Panc1 (cell line): ENCODE results near the gene TSPAN15. TPM values are rescaled to one million over a fixed set of nuclear protein-coding genes. Genes with fewer than 3 reads are reported as not detected.

ENCODE experiments used
- ATAC-seq: fragments of 200-7000 bp; cut with Tn5 transposase; 2 replicates; pipeline ENCODE4 v1.9.1; 2020; ENCODE audit warnings: mild to moderate bottlenecking, moderate library complexity
- BruUV-seq: library from RNA; stranded (reverse); fragments of 400-500 nt; replicated peaks from 2 replicates; lab custom pipeline; 2021; lab: Mats Ljungman, UMichigan
- CTCF ChIA-PET: fragments of 300-600 bp; sonication (Branson Sonifier 250); formaldehyde crosslinking; loops from one replicate; lab custom pipeline; 2022; ENCODE audit warnings: antibody characterized with exemption; lab: Charles Lee
- POLR2A ChIA-PET: fragments of 300-600 bp; sonication (Branson Sonifier 250); formaldehyde crosslinking; loops from one replicate; lab custom pipeline; 2022; ENCODE audit warnings: antibody characterized with exemption; lab: Charles Lee
- DNase-seq: peaks from one replicate; pipeline ENCODE4 v3.0.0-alpha.2; 2010; ENCODE audit warnings: low read depth, low spot score
- H3K27ac ChIP-seq: 2 replicates; pipeline ENCODE4 v1.5.1; 2011; ENCODE audit warnings: mild to moderate bottlenecking, low read length, inconsistent platforms
- H3K27me3 ChIP-seq: fragments of 200-500 bp; sonication (Bioruptor generic); 2 replicates; pipeline ENCODE4 v1.6.0; 2014; ENCODE audit warnings: low read length, inconsistent platforms; ENCODE audit not compliant: control insufficient read depth, insufficient read depth
- H3K36me3 ChIP-seq: fragments of 200-500 bp; sonication (Bioruptor generic); 2 replicates; pipeline ENCODE4 v1.5.1; 2014; ENCODE audit warnings: inconsistent platforms, mild to moderate bottlenecking, low read length, moderate library complexity; ENCODE audit not compliant: control insufficient read depth, insufficient read depth
- H3K4me1 ChIP-seq: 2 replicates; pipeline ENCODE4 v1.5.1; 2011; ENCODE audit warnings: inconsistent platforms, mild to moderate bottlenecking, low read length, moderate library complexity; ENCODE audit not compliant: control insufficient read depth, insufficient read depth
- H3K4me3 ChIP-seq, 2 experiments: 2 replicates each; pipeline ENCODE4 v1.5.1; 2011 to 2012; ENCODE audit warnings: low read depth in 2 of 2, low read length in 2 of 2, mild to moderate bottlenecking in 2 of 2, inconsistent platforms in 1 of 2, moderate library complexity in 1 of 2
- H3K9me3 ChIP-seq: fragments of 200-500 bp; sonication (Bioruptor generic); 2 replicates; pipeline ENCODE4 v1.5.1; 2014; ENCODE audit warnings: low read depth, mild to moderate bottlenecking, inconsistent platforms, low read length, moderate library complexity; ENCODE audit not compliant: control insufficient read depth, insufficient read depth
- POLR2AphosphoS5 ChIP-seq: IDR thresholded peaks from 2 replicates; pipeline ENCODE4 v1.6.1; 2012; ENCODE audit warnings: mild to moderate bottlenecking, low read depth, low read length, moderate library complexity
- SIN3A ChIP-seq: IDR thresholded peaks from 2 replicates; pipeline ENCODE4 v1.6.1; 2012; ENCODE audit warnings: low read depth, mild to moderate bottlenecking, low read length, moderate library complexity, borderline replicate concordance; ENCODE audit not compliant: insufficient read depth
- TCF7L2 ChIP-seq: IDR thresholded peaks from 2 replicates; pipeline ENCODE4 v1.6.1; 2011; ENCODE audit warnings: mild to moderate bottlenecking, low read depth, low read length, inconsistent platforms
- in situ Hi-C: cut with HindIII; loops from 2 replicates; pipeline ENCODE4 v1.10.0; 2016; ENCODE audit warnings: low sequenced_read_pairs, low pct_unique_long_range_greater_than_20kb
- intact Hi-C: fragments of 100-400 bp; cut with micrococcal nuclease; formaldehyde crosslinking; loops from one replicate; pipeline ENCODE4 v1.10.0; 2022; ENCODE audit not compliant: unreplicated experiment
- total RNA-seq: library from RNA; stranded (reverse); gene quantifications from one replicate; pipeline ENCODE4 v1.2.1, GENCODE V29; 2021; ENCODE audit not compliant: unreplicated experiment
- TF ChIP-seq, protein P1 (sequence below): fragments of 450-650 bp; IDR thresholded peaks from 2 replicates; pipeline ENCODE4 v1.5.1; 2017; ENCODE audit warnings: mild to moderate bottlenecking
- TF ChIP-seq, protein P2 (sequence below), 2 experiments: IDR thresholded peaks; 2 replicates each; pipeline ENCODE4 v1.6.1; 2011 to 2012; ENCODE audit warnings: low read depth in 2 of 2, control low read depth in 1 of 2, low read length in 1 of 2, mild to moderate bottlenecking in 1 of 2, moderate library complexity in 1 of 2; ENCODE audit not compliant: insufficient read depth in 1 of 2

The TSPAN15 gene
- total RNA-seq, 1 experiment from 2014 or later = 199 TPM

DNA sequence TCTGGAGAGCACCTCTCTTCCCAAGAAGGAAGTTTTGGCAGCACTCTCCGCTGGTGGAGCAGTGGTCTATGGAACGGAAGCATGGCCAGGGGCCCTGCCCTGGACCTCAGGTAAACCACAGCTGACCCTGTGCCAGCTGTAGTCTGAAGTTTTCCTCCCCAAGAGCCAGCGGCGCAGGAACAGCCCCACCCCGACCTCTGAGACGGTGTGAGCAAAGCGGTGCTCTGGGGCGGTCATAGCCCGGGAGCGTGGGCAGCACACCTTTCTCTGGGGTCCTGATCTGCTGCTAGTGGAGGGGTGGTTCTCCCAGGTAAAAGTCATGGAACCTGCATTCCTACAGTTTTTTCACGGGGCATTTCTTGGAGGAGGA, 52.6 kb downstream of the TSPAN15 start:
- Histone ChIP-seq H3K4me1 (peaks cover 18% of the 10 kb centered on the region), H3K36me3 (no peaks in the 10 kb centered on the region), H3K27ac (no peak overlapping the region), H3K4me3 (no peak overlapping the region), H3K27me3 (no peaks in the 10 kb centered on the region), H3K9me3 (no peaks in the 10 kb centered on the region)
- BruUV-seq = no TSS peak
- ChIA-PET CTCF (no interaction called here), POLR2A (no interaction called here)
- DNase-seq = no peak
- TF ChIP-seq TCF7L2 (no peak), SIN3A (no peak), POLR2AphosphoS5 (no peak)
- TF ChIP-seq, protein P1, sequence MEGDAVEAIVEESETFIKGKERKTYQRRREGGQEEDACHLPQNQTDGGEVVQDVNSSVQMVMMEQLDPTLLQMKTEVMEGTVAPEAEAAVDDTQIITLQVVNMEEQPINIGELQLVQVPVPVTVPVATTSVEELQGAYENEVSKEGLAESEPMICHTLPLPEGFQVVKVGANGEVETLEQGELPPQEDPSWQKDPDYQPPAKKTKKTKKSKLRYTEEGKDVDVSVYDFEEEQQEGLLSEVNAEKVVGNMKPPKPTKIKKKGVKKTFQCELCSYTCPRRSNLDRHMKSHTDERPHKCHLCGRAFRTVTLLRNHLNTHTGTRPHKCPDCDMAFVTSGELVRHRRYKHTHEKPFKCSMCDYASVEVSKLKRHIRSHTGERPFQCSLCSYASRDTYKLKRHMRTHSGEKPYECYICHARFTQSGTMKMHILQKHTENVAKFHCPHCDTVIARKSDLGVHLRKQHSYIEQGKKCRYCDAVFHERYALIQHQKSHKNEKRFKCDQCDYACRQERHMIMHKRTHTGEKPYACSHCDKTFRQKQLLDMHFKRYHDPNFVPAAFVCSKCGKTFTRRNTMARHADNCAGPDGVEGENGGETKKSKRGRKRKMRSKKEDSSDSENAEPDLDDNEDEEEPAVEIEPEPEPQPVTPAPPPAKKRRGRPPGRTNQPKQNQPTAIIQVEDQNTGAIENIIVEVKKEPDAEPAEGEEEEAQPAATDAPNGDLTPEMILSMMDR = no peak
- TF ChIP-seq, protein P2, sequence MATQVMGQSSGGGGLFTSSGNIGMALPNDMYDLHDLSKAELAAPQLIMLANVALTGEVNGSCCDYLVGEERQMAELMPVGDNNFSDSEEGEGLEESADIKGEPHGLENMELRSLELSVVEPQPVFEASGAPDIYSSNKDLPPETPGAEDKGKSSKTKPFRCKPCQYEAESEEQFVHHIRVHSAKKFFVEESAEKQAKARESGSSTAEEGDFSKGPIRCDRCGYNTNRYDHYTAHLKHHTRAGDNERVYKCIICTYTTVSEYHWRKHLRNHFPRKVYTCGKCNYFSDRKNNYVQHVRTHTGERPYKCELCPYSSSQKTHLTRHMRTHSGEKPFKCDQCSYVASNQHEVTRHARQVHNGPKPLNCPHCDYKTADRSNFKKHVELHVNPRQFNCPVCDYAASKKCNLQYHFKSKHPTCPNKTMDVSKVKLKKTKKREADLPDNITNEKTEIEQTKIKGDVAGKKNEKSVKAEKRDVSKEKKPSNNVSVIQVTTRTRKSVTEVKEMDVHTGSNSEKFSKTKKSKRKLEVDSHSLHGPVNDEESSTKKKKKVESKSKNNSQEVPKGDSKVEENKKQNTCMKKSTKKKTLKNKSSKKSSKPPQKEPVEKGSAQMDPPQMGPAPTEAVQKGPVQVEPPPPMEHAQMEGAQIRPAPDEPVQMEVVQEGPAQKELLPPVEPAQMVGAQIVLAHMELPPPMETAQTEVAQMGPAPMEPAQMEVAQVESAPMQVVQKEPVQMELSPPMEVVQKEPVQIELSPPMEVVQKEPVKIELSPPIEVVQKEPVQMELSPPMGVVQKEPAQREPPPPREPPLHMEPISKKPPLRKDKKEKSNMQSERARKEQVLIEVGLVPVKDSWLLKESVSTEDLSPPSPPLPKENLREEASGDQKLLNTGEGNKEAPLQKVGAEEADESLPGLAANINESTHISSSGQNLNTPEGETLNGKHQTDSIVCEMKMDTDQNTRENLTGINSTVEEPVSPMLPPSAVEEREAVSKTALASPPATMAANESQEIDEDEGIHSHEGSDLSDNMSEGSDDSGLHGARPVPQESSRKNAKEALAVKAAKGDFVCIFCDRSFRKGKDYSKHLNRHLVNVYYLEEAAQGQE (IDR thresholded peaks at IDR 0.05; ENCODE audit: insufficient read depth in 1 of 2, low read depth in 2 of 2, low read length in 1 of 2) = no peak
- no peak for ATAC-seq
- in situ Hi-C loops = no loop called here
- intact Hi-C loops = no loop called here

DNA sequence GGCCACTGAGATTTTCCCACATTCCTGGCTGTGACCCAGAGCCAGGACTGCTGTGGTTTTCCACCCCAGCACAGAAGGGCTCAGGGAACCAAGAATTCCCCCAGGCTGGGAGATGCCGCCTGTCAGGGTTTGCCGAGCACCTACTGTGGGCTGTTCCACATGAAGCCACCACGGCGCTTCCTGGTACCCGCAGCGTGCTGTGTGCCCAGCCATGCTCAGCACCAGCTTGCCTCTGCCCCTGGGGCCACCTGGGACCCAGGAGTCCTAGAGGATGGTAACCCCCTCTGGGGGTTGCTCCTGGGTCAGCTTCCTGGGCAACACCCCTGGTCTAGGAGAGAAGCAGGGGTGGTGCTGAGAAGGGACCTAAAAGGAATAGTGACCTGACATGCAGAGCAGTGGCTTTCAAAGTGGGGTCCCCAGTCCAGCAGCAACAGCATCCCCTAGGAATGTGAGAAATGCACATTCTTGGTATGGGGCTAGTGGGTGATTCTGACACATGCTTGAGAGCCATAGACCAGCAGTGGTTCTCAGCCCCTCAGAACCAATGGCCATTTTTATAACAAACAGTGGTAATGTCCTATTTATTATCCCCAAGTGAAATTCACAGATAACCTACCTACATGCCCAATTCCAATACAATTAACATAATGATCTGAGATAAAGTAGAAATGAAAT, 53.4 kb downstream of the TSPAN15 start:
- Histone ChIP-seq H3K9me3 (no peaks in the 10 kb centered on the region), H3K27ac (no peak overlapping the region), H3K36me3 (no peaks in the 10 kb centered on the region), H3K4me3 (no peak overlapping the region), H3K27me3 (no peaks in the 10 kb centered on the region), H3K4me1 (peaks cover 18% of the 10 kb centered on the region)
- in situ Hi-C loops = no loop called here
- no peak for TF ChIP-seq TCF7L2
- no peak for TF ChIP-seq POLR2AphosphoS5
- TF ChIP-seq SIN3A = no peak
- TF ChIP-seq, protein P2 (IDR thresholded peaks at IDR 0.05; ENCODE audit: insufficient read depth in 1 of 2, low read depth in 2 of 2, low read length in 1 of 2) = no peak
- TF ChIP-seq, protein P1 = no peak
- DNase-seq = no peak
- intact Hi-C loops = no loop called here
- ChIA-PET CTCF (no interaction called here), POLR2A (no interaction called here)
- no peak for ATAC-seq
- BruUV-seq = no TSS peak
